Muscle layer of duodenum (tissue), 2 donors: ENCODE data around the gene CAMK2B.

Experiments used
- H3K27ac ChIP-seq: one replicate; pipeline ENCODE4 v1.7.0; 2013; ENCODE audit warnings: mild to moderate bottlenecking, low read length
- H3K27me3 ChIP-seq: one replicate; pipeline ENCODE4 v1.7.0; 2013; ENCODE audit warnings: low read depth, mild to moderate bottlenecking, control low read depth, low read length
- H3K36me3 ChIP-seq, 2 donors: one replicate each; pipeline ENCODE4 v1.7.0; 2013; ENCODE audit warnings: low read length in 2 of 2, control low read depth in 1 of 2, mild to moderate bottlenecking in 1 of 2; ENCODE audit not compliant: insufficient read depth in 2 of 2, control insufficient read depth in 1 of 2
- H3K4me1 ChIP-seq, 2 donors: one replicate each; pipeline ENCODE4 v1.7.0; 2013; ENCODE audit warnings: low read length in 2 of 2, mild to moderate bottlenecking in 2 of 2, control low read depth in 1 of 2, moderate library complexity in 1 of 2; ENCODE audit not compliant: insufficient read depth in 2 of 2, control insufficient read depth in 1 of 2
- H3K4me3 ChIP-seq, 2 donors: one replicate each; pipeline ENCODE4 v1.7.0; 2013; ENCODE audit warnings: low read length in 2 of 2, low read depth in 1 of 2, mild to moderate bottlenecking in 1 of 2
- H3K9me3 ChIP-seq, 2 donors: one replicate each; pipeline ENCODE4 v1.7.0; 2013; ENCODE audit warnings: low read length in 2 of 2, control low read depth in 1 of 2, mild to moderate bottlenecking in 1 of 2; ENCODE audit not compliant: control insufficient read depth in 1 of 2
- donor health status: healthy.

Gene CAMK2B

DNA sequence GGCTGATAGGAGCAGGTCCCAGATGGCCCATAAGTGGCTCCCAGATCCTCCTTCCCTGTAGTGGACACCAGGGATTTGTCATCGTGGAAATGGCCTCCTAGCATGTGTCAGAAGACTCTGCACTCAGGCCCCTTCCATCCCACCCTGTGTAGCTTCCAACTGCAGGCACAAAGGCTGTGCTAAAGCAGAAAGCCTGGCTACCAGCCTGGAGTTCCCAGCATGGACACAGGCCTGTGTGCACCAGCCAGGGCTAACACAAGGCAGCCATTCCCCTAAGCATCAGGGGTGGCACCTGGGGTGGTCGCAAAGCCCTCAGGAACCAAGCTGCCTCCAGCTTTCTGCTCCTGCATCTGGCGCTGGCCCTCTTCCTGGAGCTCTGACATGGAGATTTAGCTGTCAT lies 4.5 kb upstream of the CAMK2B start:
- H3K36me3 ChIP-seq = no peaks in the 10 kb centered on the region
- peaks cover 13% of the 10 kb centered on the region for H3K27me3 ChIP-seq
- H3K9me3 ChIP-seq = no peaks in the 10 kb centered on the region
- no peaks in the 10 kb centered on the region for H3K4me1 ChIP-seq
- H3K27ac ChIP-seq = no peak overlapping the region
- no peak overlapping the region for H3K4me3 ChIP-seq

GRCh38 chr7:44329081-44329480 lies 3.7 kb upstream of the CAMK2B start:
- Histone ChIP-seq H3K4me3 (no peak overlapping the region), H3K9me3 (no peaks in the 10 kb centered on the region), H3K27me3 (peaks cover 13% of the 10 kb centered on the region), H3K36me3 (no peaks in the 10 kb centered on the region), H3K27ac (no peak overlapping the region), H3K4me1 (no peaks in the 10 kb centered on the region)

- Histone ChIP-seq H3K27me3 (peaks cover 13% of the 10 kb centered on the region), H3K36me3 (no peaks in the 10 kb centered on the region), H3K4me3 (no peak overlapping the region), H3K4me1 (no peaks in the 10 kb centered on the region), H3K9me3 (no peaks in the 10 kb centered on the region), H3K27ac (no peak overlapping the region)
Observed at GRCh38 chr7:44327981-44328380, 2.6 kb upstream of the CAMK2B start.

GRCh38 chr7:44326261-44327125 lies 1.1 kb upstream of the CAMK2B start:
- H3K4me1 ChIP-seq = no peaks in the 10 kb centered on the region

GRCh38 chr7:44325811-44326241 lies 432 bp upstream of the CAMK2B start:
- Histone ChIP-seq H3K4me3 (no peak overlapping the region), H3K27ac (no peak overlapping the region), H3K27me3 (peaks cover 13% of the 10 kb centered on the region), H3K4me1 (no peaks in the 10 kb centered on the region), H3K36me3 (no peaks in the 10 kb centered on the region), H3K9me3 (no peaks in the 10 kb centered on the region)

More at GRCh38 chr7:44326261-44327125, 1.1 kb upstream of the CAMK2B start:
- Histone ChIP-seq H3K4me3 (no peak overlapping the region), H3K27ac (no peak overlapping the region), H3K9me3 (no peaks in the 10 kb centered on the region), H3K27me3 (peaks cover 13% of the 10 kb centered on the region), H3K36me3 (no peaks in the 10 kb centered on the region)

GRCh38 chr7:44324481-44325200 lies 753 bp downstream of the CAMK2B start:
- H3K27me3 ChIP-seq = peaks cover 13% of the 10 kb centered on the region
- H3K9me3 ChIP-seq = no peaks in the 10 kb centered on the region
- no peak overlapping the region for H3K27ac ChIP-seq
- H3K4me3 ChIP-seq = peak overlapping the region in 1 of 2 donors; percentile 17
- no peaks in the 10 kb centered on the region for H3K36me3 ChIP-seq
- no peaks in the 10 kb centered on the region for H3K4me1 ChIP-seq

GRCh38 chr7:44324204-44324480 lies 1.3 kb downstream of the CAMK2B start:
- Histone ChIP-seq H3K27me3 (peaks cover 13% of the 10 kb centered on the region), H3K4me1 (no peaks in the 10 kb centered on the region), H3K9me3 (no peaks in the 10 kb centered on the region), H3K4me3 (no peak overlapping the region), H3K36me3 (no peaks in the 10 kb centered on the region), H3K27ac (no peak overlapping the region)

GRCh38 chr7:44323381-44324203 lies 1.8 kb downstream of the CAMK2B start:
- H3K27me3 ChIP-seq = peaks cover 13% of the 10 kb centered on the region
- no peak overlapping the region for H3K4me3 ChIP-seq
- no peaks in the 10 kb centered on the region for H3K36me3 ChIP-seq

DNA sequence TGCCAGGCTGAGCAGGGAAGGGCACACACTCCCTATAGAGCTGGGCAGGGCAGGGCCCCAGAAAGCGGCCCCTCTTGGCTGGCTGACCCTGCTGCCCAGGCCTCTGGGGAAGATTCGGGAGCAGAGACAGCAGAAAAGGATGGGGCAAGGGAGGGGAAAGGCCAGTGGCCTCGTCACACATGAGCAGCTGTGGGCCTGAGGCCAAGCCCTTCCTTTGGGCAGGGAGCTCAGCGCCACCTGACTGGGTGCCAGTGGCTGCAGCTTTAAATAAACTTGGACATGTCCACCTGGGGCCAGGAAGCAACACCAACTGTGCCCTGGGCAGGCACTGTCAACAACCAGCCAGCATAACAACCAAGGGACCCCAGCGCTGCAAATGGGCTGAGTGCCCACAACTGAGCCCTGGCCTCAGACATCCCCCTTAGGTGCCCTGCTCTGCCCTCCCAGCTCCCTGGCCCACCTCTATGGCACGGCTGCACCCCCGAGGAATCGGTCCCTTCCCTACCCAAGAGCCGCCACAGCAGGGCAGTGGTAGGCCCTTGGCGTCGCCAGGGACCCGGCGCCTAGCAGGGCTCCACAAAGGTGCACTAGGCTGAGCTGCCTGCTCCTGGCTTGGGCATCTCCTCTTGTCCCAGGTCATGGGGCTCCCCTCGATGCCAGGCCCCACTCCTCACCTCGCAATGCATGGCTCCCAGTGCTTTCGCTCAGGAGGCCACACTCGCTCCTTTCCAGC lies 2.6 kb downstream of the CAMK2B start:
- Histone ChIP-seq H3K27ac (no peak overlapping the region), H3K4me1 (no peaks in the 10 kb centered on the region), H3K36me3 (no peaks in the 10 kb centered on the region), H3K27me3 (peaks cover 13% of the 10 kb centered on the region), H3K9me3 (no peaks in the 10 kb centered on the region), H3K4me3 (no peak overlapping the region)

More at GRCh38 chr7:44323381-44324203, 1.8 kb downstream of the CAMK2B start:
- no peaks in the 10 kb centered on the region for H3K9me3 ChIP-seq
- H3K4me1 ChIP-seq = no peaks in the 10 kb centered on the region
- no peak overlapping the region for H3K27ac ChIP-seq

GRCh38 chr7:44321796-44322195 lies 3.6 kb downstream of the CAMK2B start:
- Histone ChIP-seq H3K36me3 (no peaks in the 10 kb centered on the region), H3K4me1 (no peaks in the 10 kb centered on the region), H3K27me3 (peaks cover 9% of the 10 kb centered on the region), H3K4me3 (no peak overlapping the region), H3K27ac (no peak overlapping the region), H3K9me3 (no peaks in the 10 kb centered on the region)
